Measurements from ENCODE around the gene RBM19.

Gene RBM19

GRCh38 chr12:113772505-113773030, 193.6 kb downstream of the RBM19 start:
- Histone ChIP-seq H3K36me3 (no peaks in the 10 kb centered on the region), H3K4me1 (ENCODE audit: control insufficient read depth in 1 of 2, insufficient read depth in 1 of 2, low read depth in 1 of 2, low read length in 1 of 2) (no peaks in the 10 kb centered on the region), H3K27me3 (peaks cover 8% of the 10 kb centered on the region), H3K9me3 (no peaks in the 10 kb centered on the region), H3K27ac (no peak overlapping the region), H3K4me3 (ENCODE audit: low read depth in 1 of 2, low read length in 1 of 2) (no peak overlapping the region)
- TF ChIP-seq CTCF (IDR thresholded peaks at IDR 0.05): no peak

- Histone ChIP-seq H3K4me1 (ENCODE audit: control insufficient read depth in 1 of 2, insufficient read depth in 1 of 2, low read depth in 1 of 2, low read length in 1 of 2) (no peaks in the 10 kb centered on the region), H3K9me3 (no peaks in the 10 kb centered on the region), H3K27ac (no peak overlapping the region), H3K4me3 (ENCODE audit: low read depth in 1 of 2, low read length in 1 of 2) (no peak overlapping the region), H3K36me3 (no peaks in the 10 kb centered on the region), H3K27me3 (peaks cover 18% of the 10 kb centered on the region)
- no peak for TF ChIP-seq CTCF (IDR thresholded peaks at IDR 0.05)
These were observed 195.7 kb downstream of the RBM19 start for GRCh38 chr12:113770389-113770865.

GRCh38 chr12:113769305-113769704, 196.8 kb downstream of the RBM19 start:
- TF ChIP-seq CTCF (IDR thresholded peaks at IDR 0.05): no peak
- Histone ChIP-seq H3K4me3 (ENCODE audit: low read depth in 1 of 2, low read length in 1 of 2) (no peak overlapping the region), H3K4me1 (ENCODE audit: control insufficient read depth in 1 of 2, insufficient read depth in 1 of 2, low read depth in 1 of 2, low read length in 1 of 2) (no peaks in the 10 kb centered on the region)

GRCh38 chr12:113768850-113769249, 197.3 kb downstream of the RBM19 start:
- H3K27me3 ChIP-seq: peaks cover 18% of the 10 kb centered on the region
- no peak for TF ChIP-seq CTCF (IDR thresholded peaks at IDR 0.05)
- no peaks in the 10 kb centered on the region for H3K9me3 ChIP-seq
- H3K4me3 ChIP-seq (ENCODE audit: low read depth in 1 of 2, low read length in 1 of 2): no peak overlapping the region
- no peaks in the 10 kb centered on the region for H3K4me1 ChIP-seq (ENCODE audit: control insufficient read depth in 1 of 2, insufficient read depth in 1 of 2, low read depth in 1 of 2, low read length in 1 of 2)
- no peaks in the 10 kb centered on the region for H3K36me3 ChIP-seq
- H3K27ac ChIP-seq: no peak overlapping the region

More at GRCh38 chr12:113769305-113769704, 196.8 kb downstream of the RBM19 start:
- H3K27ac ChIP-seq: no peak overlapping the region
- H3K9me3 ChIP-seq: no peaks in the 10 kb centered on the region
- peaks cover 18% of the 10 kb centered on the region for H3K27me3 ChIP-seq
- no peaks in the 10 kb centered on the region for H3K36me3 ChIP-seq

- Histone ChIP-seq H3K36me3 (no peaks in the 10 kb centered on the region), H3K4me3 (ENCODE audit: low read depth in 1 of 2, low read length in 1 of 2) (no peak overlapping the region), H3K27ac (no peak overlapping the region), H3K4me1 (ENCODE audit: control insufficient read depth in 1 of 2, insufficient read depth in 1 of 2, low read depth in 1 of 2, low read length in 1 of 2) (no peaks in the 10 kb centered on the region), H3K27me3 (peaks cover 29% of the 10 kb centered on the region), H3K9me3 (no peaks in the 10 kb centered on the region)
- no peak for TF ChIP-seq CTCF (IDR thresholded peaks at IDR 0.05)
These were observed 198.9 kb downstream of the RBM19 start for GRCh38 chr12:113766879-113767878.

All from neutrophil (primary cell).